Measurements from ENCODE around the gene HMGCS2.

GRCh38 chr1:119701659-119702058 is 67.0 kb downstream of the HMGCS2 start:
- no peak for TF ChIP-seq CTCF (IDR thresholded peaks at IDR 0.05; ENCODE audit: borderline replicate concordance, extremely low read depth, low read length, poor library complexity, severe bottlenecking)
- TF ChIP-seq EZH2 (IDR thresholded peaks at IDR 0.05; ENCODE audit: borderline replicate concordance, low read depth, low read length, severe bottlenecking): no peak
